GM23338 (cell line): ENCODE results near the gene EGR2. TPM values are rescaled to one million over a fixed set of nuclear protein-coding genes. Genes with fewer than 3 reads are reported as not detected.

Experiments
- ATAC-seq: fragments of 200-7000 bp; cut with Tn5 transposase; 3 replicates; pipeline ENCODE4 v1.9.1; 2020
- DNase-seq: peaks from one replicate; pipeline ENCODE4 v3.0.0-alpha.2; 2015; ENCODE audit warnings: low spot score
- H2AFZ ChIP-seq: fragments of 200-600 bp; sonication (generic); 2 replicates; pipeline ENCODE4 v1.8.0; 2016; ENCODE audit warnings: antibody characterized with exemption, mild to moderate bottlenecking, moderate library complexity
- H3F3A ChIP-seq: fragments of 200-600 bp; sonication (generic); replicated peaks from 2 replicates; pipeline ENCODE4 v1.8.0; 2017; ENCODE audit warnings: antibody characterized with exemption, mixed run types, low read depth
- H3K27ac ChIP-seq: fragments of 200-600 bp; sonication (generic); 2 replicates; pipeline ENCODE4 v1.6.1; 2016; ENCODE audit warnings: low read depth
- H3K27me3 ChIP-seq: fragments of 200-600 bp; sonication (generic); 2 replicates; pipeline ENCODE4 v1.8.0; 2016; ENCODE audit warnings: mild to moderate bottlenecking, mixed run types, moderate library complexity; ENCODE audit not compliant: insufficient read depth
- H3K36me3 ChIP-seq: fragments of 200-600 bp; sonication (generic); 2 replicates; pipeline ENCODE4 v1.8.0; 2016; ENCODE audit warnings: mild to moderate bottlenecking; ENCODE audit not compliant: insufficient read depth
- H3K4me1 ChIP-seq: fragments of 200-600 bp; sonication (generic); 2 replicates; pipeline ENCODE4 v1.8.0; 2016; ENCODE audit warnings: mild to moderate bottlenecking, moderate library complexity; ENCODE audit not compliant: insufficient read depth
- H3K4me2 ChIP-seq: fragments of 200-600 bp; sonication (generic); 2 replicates; pipeline ENCODE4 v1.7.1; 2017; ENCODE audit warnings: mixed run types
- H3K4me3 ChIP-seq: fragments of 200-600 bp; sonication (generic); 2 replicates; pipeline ENCODE4 v1.6.1; 2016; ENCODE audit warnings: mixed run types
- H3K79me2 ChIP-seq: fragments of 200-600 bp; sonication (generic); replicated peaks from 2 replicates; pipeline ENCODE4 v1.8.0; 2017; ENCODE audit warnings: mild to moderate bottlenecking; ENCODE audit not compliant: insufficient read depth
- H3K9me2 ChIP-seq: fragments of 200-600 bp; sonication (generic); 2 replicates; pipeline ENCODE4 v1.8.0; 2017; ENCODE audit not compliant: insufficient read depth
- H4K20me1 ChIP-seq: fragments of 200-600 bp; sonication (generic); replicated peaks from 2 replicates; pipeline ENCODE4 v1.8.0; 2017; ENCODE audit warnings: mild to moderate bottlenecking; ENCODE audit not compliant: insufficient read depth
- H3K27ac Mint-ChIP-seq: 2 replicates; pipeline ENCODE4 v1.8.0; 2020; ENCODE audit warnings: inconsistent platforms, mild to moderate bottlenecking, moderate library complexity, mixed read lengths
- H3K27me3 Mint-ChIP-seq: 3 replicates; pipeline ENCODE4 v1.8.0; 2022; ENCODE audit warnings: low read depth, mild to moderate bottlenecking, moderate library complexity, mixed read lengths, inconsistent platforms; ENCODE audit not compliant: insufficient read depth, poor library complexity
- H3K36me3 Mint-ChIP-seq: 3 replicates; pipeline ENCODE4 v1.8.0; 2021; ENCODE audit warnings: low read depth, mild to moderate bottlenecking, inconsistent platforms, moderate library complexity, mixed read lengths
- H3K4me1 Mint-ChIP-seq: 3 replicates; pipeline ENCODE4 v1.8.0; 2020; ENCODE audit warnings: mild to moderate bottlenecking, inconsistent platforms, mixed read lengths
- H3K4me3 Mint-ChIP-seq: 3 replicates; pipeline ENCODE4 v1.8.0; 2021; ENCODE audit warnings: moderate library complexity, mild to moderate bottlenecking, inconsistent platforms, mixed read lengths
- H3K9me3 Mint-ChIP-seq: 3 replicates; pipeline ENCODE4 v1.8.0; 2020; ENCODE audit warnings: moderate library complexity, mild to moderate bottlenecking, inconsistent platforms, mixed read lengths
- CREB1 ChIP-seq: fragments of 250-450 bp; sonication (Bioruptor Pico); IDR thresholded peaks from 2 replicates; pipeline ENCODE4 v1.5.0; 2020; ENCODE audit warnings: low read depth, mild to moderate bottlenecking, moderate library complexity
- EZH2 ChIP-seq: fragments of 200-600 bp; sonication (generic); IDR thresholded peaks from one replicate; pipeline ENCODE4 v1.8.0; 2017; ENCODE audit warnings: antibody characterized with exemption, mild to moderate bottlenecking, low read depth; ENCODE audit not compliant: unreplicated experiment
- EZH2phosphoT487 ChIP-seq: fragments of 200-600 bp; sonication (generic); IDR thresholded peaks from one replicate; pipeline ENCODE4 v1.8.1; 2018; ENCODE audit warnings: antibody characterized with exemption; ENCODE audit not compliant: unreplicated experiment
- JUNB ChIP-seq: IDR thresholded peaks from one replicate; pipeline ENCODE4 v1.6.1; 2016; ENCODE audit warnings: antibody characterized with exemption; ENCODE audit not compliant: unreplicated experiment
- NANOG ChIP-seq: IDR thresholded peaks from 2 replicates; pipeline ENCODE4 v1.6.1; 2016; ENCODE audit warnings: antibody characterized with exemption, borderline replicate concordance
- POLR2AphosphoS5 ChIP-seq: IDR thresholded peaks from 2 replicates; pipeline ENCODE4 v1.6.1; 2016; ENCODE audit warnings: antibody characterized with exemption, low read depth
- STAT1 ChIP-seq: IDR thresholded peaks from one replicate; pipeline ENCODE4 v1.6.1; 2016; ENCODE audit warnings: antibody characterized with exemption; ENCODE audit not compliant: unreplicated experiment
- ZNF114 ChIP-seq: fragments of 250-450 bp; sonication (Bioruptor Pico); IDR thresholded peaks from 2 replicates; pipeline ENCODE4 v1.5.0; 2020; ENCODE audit warnings: mild to moderate bottlenecking, moderate library complexity
- ZNF331 ChIP-seq: fragments of 250-450 bp; sonication (Bioruptor Pico); IDR thresholded peaks from 2 replicates; pipeline ENCODE4 v1.5.0; 2020; ENCODE audit warnings: low read depth, mild to moderate bottlenecking, moderate library complexity
- polyA plus RNA-seq: library from polyadenylated mRNA; unstranded; fragments of >200 nt; fragmentation: Nextera tagmentation; extraction: Ambion mirVana; gene quantifications from 2 replicates; pipeline ENCODE4 v1.2.1, GENCODE V29; 2016
- total RNA-seq: library from RNA; depleted of rRNA; stranded (reverse); fragments of >200 nt; shearing (Covaris generic); gene quantifications from 2 replicates; pipeline ENCODE4 v1.2.3, GENCODE V29; 2014
- TF ChIP-seq, protein P1 (sequence below), 2 experiments: fragments of 200-600 bp in 1 of 2; sonication (generic) in 1 of 2; conservative IDR thresholded peaks; 2 replicates each; pipeline versions ENCODE4 v1.5.1 to v1.6.1; 2016 to 2017; ENCODE audit warnings: antibody characterized with exemption in 2 of 2, low read depth in 2 of 2, mild to moderate bottlenecking in 2 of 2, moderate library complexity in 1 of 2
- TF ChIP-seq, protein P2 (sequence below): IDR thresholded peaks from 2 replicates; pipeline ENCODE4 v1.6.1; 2016; ENCODE audit warnings: antibody characterized with exemption
- TF ChIP-seq, protein P3 (sequence below): IDR thresholded peaks from one replicate; pipeline ENCODE4 v1.6.1; 2018; ENCODE audit warnings: antibody characterized with exemption; ENCODE audit not compliant: unreplicated experiment

Gene EGR2
- total and polyA plus RNA-seq, 2 experiments from 2014 or later = 2.3 to 3.5 TPM

DNA sequence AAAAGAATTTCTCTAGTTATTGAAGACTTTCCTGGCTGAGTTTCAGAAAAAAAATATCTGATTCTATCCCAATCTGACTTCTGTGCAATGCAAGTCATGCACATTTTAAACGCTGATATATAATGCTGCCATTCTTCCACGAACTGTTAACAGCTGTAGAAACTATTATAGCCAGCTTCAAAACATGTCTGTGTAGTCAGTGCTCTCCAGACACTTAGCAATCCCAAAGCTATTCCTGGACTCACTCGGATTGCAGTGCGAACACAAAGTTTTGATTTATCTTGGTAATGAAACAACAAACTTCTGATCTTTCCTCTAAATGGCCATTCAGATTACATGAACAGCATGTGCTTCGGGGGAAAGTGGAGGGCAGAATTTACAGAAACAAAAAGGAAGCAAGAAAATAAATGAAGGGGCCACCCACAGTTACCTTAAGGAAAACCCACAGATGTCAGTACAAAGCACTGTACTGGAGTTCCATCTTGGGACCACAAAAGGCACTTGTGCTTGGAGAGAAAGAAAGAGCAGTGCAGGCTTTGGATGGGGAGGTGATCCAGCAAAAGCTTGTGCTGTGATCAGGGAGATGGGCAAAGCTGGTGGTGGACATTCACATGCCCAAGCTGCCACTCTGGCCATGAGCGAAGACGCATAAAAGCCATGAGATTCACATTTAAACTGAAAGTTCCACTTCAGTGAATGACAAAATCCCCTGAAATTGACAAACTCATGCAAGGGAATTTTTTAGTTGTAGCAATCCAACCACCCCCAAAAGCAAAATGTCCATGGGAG, 43.8 kb downstream of the EGR2 start (continued):
- TF ChIP-seq STAT1 (no peak), POLR2AphosphoS5 (no peak), ZNF114 (no peak), EZH2 (no peak), EZH2phosphoT487 (no peak), ZNF331 (CRISPR knock-in tag) (no peak), CREB1 (no peak), NANOG (no peak)
- TF ChIP-seq, protein P1, sequence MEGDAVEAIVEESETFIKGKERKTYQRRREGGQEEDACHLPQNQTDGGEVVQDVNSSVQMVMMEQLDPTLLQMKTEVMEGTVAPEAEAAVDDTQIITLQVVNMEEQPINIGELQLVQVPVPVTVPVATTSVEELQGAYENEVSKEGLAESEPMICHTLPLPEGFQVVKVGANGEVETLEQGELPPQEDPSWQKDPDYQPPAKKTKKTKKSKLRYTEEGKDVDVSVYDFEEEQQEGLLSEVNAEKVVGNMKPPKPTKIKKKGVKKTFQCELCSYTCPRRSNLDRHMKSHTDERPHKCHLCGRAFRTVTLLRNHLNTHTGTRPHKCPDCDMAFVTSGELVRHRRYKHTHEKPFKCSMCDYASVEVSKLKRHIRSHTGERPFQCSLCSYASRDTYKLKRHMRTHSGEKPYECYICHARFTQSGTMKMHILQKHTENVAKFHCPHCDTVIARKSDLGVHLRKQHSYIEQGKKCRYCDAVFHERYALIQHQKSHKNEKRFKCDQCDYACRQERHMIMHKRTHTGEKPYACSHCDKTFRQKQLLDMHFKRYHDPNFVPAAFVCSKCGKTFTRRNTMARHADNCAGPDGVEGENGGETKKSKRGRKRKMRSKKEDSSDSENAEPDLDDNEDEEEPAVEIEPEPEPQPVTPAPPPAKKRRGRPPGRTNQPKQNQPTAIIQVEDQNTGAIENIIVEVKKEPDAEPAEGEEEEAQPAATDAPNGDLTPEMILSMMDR (conservative IDR thresholded peaks at IDR 0.05; ENCODE audit: low read depth in 2 of 2) = no peak
- TF ChIP-seq, protein P2, sequence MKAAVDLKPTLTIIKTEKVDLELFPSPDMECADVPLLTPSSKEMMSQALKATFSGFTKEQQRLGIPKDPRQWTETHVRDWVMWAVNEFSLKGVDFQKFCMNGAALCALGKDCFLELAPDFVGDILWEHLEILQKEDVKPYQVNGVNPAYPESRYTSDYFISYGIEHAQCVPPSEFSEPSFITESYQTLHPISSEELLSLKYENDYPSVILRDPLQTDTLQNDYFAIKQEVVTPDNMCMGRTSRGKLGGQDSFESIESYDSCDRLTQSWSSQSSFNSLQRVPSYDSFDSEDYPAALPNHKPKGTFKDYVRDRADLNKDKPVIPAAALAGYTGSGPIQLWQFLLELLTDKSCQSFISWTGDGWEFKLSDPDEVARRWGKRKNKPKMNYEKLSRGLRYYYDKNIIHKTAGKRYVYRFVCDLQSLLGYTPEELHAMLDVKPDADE = no peak

DNA sequence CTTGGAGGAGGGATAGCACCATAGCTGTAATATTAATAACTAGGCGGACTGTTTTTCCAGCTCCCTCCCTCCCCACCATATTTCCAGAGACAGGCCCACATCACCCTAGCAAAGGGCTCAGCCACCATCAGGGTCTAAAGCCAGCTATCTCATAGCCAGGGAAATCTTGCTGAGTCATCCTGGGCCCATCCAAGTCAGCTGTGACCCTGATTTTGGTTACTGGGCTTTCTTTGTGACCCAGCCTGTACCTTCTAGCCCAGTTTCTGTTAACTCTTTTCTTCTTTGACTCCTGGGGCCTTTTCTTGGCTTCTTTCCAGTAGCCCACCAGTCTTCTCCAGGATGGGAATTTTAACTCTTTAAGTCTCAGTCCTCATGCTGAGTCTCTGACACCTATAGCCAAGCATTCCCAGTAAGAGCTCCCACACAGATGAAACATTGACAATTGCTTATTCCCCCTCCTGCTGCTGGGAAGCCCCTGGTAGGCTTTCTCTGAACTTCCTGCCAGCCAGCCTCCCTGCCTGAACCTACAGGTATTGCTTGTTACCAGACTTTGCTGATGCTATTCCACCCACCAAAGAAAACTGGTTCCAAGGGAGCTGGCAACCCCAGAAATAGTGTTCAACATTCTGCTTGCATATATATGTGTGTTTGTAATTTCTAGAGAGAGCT, 46.5 kb downstream of the EGR2 start:
- H3K4me1 ChIP-seq = peaks cover 30% of the 10 kb centered on the region
- peaks cover 4% of the 10 kb centered on the region; the same call in 1 of the 2 replicates for H3K9me2 ChIP-seq
- DNase-seq (peak; percentile 26), ATAC-seq (peak; percentile 36; the same call in 2 of the 3 replicates)
- H3K27me3 Mint-ChIP-seq = no peaks in the 10 kb centered on the region
- H3K4me2 ChIP-seq = peak overlapping the region; percentile 36; the same call in 1 of the 2 replicates
- H3K27ac ChIP-seq = no peak overlapping the region
- no peaks in the 10 kb centered on the region for H4K20me1 ChIP-seq
- H3K4me3 ChIP-seq = no peak overlapping the region
- H3K79me2 ChIP-seq = no peaks in the 10 kb centered on the region
- H3K36me3 ChIP-seq = no peaks in the 10 kb centered on the region
- H2AFZ ChIP-seq = peak overlapping the region; percentile 84
- no peaks in the 10 kb centered on the region for H3K36me3 Mint-ChIP-seq
- H3K9me3 Mint-ChIP-seq = no peaks in the 10 kb centered on the region
- H3K27me3 ChIP-seq = no peaks in the 10 kb centered on the region
- peaks cover 27% of the 10 kb centered on the region for H3K4me1 Mint-ChIP-seq
- H3F3A ChIP-seq = no peaks in the 10 kb centered on the region
- H3K27ac Mint-ChIP-seq = peak overlapping the region; percentile 90
- H3K4me3 Mint-ChIP-seq = no peak overlapping the region
- TF ChIP-seq NANOG = no peak
- TF ChIP-seq JUNB = no peak
- TF ChIP-seq EZH2 = no peak
- no peak for TF ChIP-seq STAT1
- TF ChIP-seq CREB1 = no peak
- TF ChIP-seq, protein P2 = no peak
- TF ChIP-seq, protein P3, sequence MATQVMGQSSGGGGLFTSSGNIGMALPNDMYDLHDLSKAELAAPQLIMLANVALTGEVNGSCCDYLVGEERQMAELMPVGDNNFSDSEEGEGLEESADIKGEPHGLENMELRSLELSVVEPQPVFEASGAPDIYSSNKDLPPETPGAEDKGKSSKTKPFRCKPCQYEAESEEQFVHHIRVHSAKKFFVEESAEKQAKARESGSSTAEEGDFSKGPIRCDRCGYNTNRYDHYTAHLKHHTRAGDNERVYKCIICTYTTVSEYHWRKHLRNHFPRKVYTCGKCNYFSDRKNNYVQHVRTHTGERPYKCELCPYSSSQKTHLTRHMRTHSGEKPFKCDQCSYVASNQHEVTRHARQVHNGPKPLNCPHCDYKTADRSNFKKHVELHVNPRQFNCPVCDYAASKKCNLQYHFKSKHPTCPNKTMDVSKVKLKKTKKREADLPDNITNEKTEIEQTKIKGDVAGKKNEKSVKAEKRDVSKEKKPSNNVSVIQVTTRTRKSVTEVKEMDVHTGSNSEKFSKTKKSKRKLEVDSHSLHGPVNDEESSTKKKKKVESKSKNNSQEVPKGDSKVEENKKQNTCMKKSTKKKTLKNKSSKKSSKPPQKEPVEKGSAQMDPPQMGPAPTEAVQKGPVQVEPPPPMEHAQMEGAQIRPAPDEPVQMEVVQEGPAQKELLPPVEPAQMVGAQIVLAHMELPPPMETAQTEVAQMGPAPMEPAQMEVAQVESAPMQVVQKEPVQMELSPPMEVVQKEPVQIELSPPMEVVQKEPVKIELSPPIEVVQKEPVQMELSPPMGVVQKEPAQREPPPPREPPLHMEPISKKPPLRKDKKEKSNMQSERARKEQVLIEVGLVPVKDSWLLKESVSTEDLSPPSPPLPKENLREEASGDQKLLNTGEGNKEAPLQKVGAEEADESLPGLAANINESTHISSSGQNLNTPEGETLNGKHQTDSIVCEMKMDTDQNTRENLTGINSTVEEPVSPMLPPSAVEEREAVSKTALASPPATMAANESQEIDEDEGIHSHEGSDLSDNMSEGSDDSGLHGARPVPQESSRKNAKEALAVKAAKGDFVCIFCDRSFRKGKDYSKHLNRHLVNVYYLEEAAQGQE = no peak
